Transverse colon (tissue), 4 donors: Measurements from ENCODE around the gene SMPDL3A.

Source experiments
- EP300 ChIP-seq: sonication (generic); formaldehyde crosslinking; IDR thresholded peaks from one replicate; pipeline ENCODE4 v1.6.1; 2017; ENCODE audit warnings: antibody characterized with exemption, low read depth
- POLR2AphosphoS5 ChIP-seq, 3 donors: sonication (generic); formaldehyde crosslinking; IDR thresholded peaks; one replicate each; pipeline ENCODE4 v1.6.1; 2016; ENCODE audit warnings: antibody characterized with exemption in 3 of 3
- TF ChIP-seq, protein P1 (sequence below), 5 experiments: fragments of 200-600 bp in 3 of 5; fragments of 450-650 bp in 2 of 5; sonication (generic) in 3 of 5; IDR thresholded peaks; 1 replicate in 2 of 5; 2 replicates in 3 of 5; pipeline ENCODE4 v1.5.1; 2016 to 2017; ENCODE audit warnings: antibody characterized with exemption in 5 of 5, inconsistent platforms in 3 of 5, mild to moderate bottlenecking in 2 of 5, moderate library complexity in 1 of 5

- TF ChIP-seq, protein P1, sequence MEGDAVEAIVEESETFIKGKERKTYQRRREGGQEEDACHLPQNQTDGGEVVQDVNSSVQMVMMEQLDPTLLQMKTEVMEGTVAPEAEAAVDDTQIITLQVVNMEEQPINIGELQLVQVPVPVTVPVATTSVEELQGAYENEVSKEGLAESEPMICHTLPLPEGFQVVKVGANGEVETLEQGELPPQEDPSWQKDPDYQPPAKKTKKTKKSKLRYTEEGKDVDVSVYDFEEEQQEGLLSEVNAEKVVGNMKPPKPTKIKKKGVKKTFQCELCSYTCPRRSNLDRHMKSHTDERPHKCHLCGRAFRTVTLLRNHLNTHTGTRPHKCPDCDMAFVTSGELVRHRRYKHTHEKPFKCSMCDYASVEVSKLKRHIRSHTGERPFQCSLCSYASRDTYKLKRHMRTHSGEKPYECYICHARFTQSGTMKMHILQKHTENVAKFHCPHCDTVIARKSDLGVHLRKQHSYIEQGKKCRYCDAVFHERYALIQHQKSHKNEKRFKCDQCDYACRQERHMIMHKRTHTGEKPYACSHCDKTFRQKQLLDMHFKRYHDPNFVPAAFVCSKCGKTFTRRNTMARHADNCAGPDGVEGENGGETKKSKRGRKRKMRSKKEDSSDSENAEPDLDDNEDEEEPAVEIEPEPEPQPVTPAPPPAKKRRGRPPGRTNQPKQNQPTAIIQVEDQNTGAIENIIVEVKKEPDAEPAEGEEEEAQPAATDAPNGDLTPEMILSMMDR (IDR thresholded peaks at IDR 0.05) = peak in 1 of 5 experiments; percentile 4
- TF ChIP-seq EP300 = no peak
- TF ChIP-seq POLR2AphosphoS5 (IDR thresholded peaks at IDR 0.05) = no peak
These were observed 50.8 kb downstream of the SMPDL3A start for GRCh38 chr6:122839906-122840305.
